Nephron progenitor cell (in vitro differentiated cells): ENCODE data around the gene RRN3.

ENCODE experiments used
- DNase-seq: peaks from one replicate; pipeline ENCODE4 v3.0.0; 2021
- H3K27ac Mint-ChIP-seq: 2 replicates; pipeline ENCODE4 v1.8.0; 2021; ENCODE audit warnings: mild to moderate bottlenecking, moderate library complexity, mixed read lengths
- H3K27me3 Mint-ChIP-seq: 2 replicates; pipeline ENCODE4 v1.8.0; 2021; ENCODE audit warnings: mild to moderate bottlenecking, low read depth, mixed read lengths; ENCODE audit not compliant: poor library complexity
- H3K36me3 Mint-ChIP-seq: 2 replicates; pipeline ENCODE4 v1.8.0; 2021; ENCODE audit warnings: low read depth, mixed read lengths
- H3K4me1 Mint-ChIP-seq: 2 replicates; pipeline ENCODE4 v1.8.0; 2021; ENCODE audit warnings: mixed read lengths
- H3K4me3 Mint-ChIP-seq: 2 replicates; pipeline ENCODE4 v1.8.0; 2021; ENCODE audit warnings: mild to moderate bottlenecking, moderate library complexity, mixed read lengths
- H3K9me3 Mint-ChIP-seq: 2 replicates; pipeline ENCODE4 v1.8.0; 2021; ENCODE audit warnings: mild to moderate bottlenecking, moderate library complexity, mixed read lengths
- CTCF ChIP-seq: fragments of 200-600 bp; sonication (generic); IDR thresholded peaks from 2 replicates; pipeline ENCODE4 v1.5.0; 2021; ENCODE audit warnings: antibody characterized with exemption

RRN3 gene

GRCh38 chr16:15057681-15058417 lies 36.2 kb downstream of the RRN3 start:
- peaks cover 19% of the 10 kb centered on the region for H3K4me1 Mint-ChIP-seq
- no peak overlapping the region for H3K4me3 Mint-ChIP-seq
- H3K9me3 Mint-ChIP-seq: no peaks in the 10 kb centered on the region
- H3K27me3 Mint-ChIP-seq: no peaks in the 10 kb centered on the region
- H3K27ac Mint-ChIP-seq: peak overlapping the region; percentile 73
- DNase-seq: no peak
- H3K36me3 Mint-ChIP-seq: peaks cover 43% of the 10 kb centered on the region
- no peak for TF ChIP-seq CTCF

DNA sequence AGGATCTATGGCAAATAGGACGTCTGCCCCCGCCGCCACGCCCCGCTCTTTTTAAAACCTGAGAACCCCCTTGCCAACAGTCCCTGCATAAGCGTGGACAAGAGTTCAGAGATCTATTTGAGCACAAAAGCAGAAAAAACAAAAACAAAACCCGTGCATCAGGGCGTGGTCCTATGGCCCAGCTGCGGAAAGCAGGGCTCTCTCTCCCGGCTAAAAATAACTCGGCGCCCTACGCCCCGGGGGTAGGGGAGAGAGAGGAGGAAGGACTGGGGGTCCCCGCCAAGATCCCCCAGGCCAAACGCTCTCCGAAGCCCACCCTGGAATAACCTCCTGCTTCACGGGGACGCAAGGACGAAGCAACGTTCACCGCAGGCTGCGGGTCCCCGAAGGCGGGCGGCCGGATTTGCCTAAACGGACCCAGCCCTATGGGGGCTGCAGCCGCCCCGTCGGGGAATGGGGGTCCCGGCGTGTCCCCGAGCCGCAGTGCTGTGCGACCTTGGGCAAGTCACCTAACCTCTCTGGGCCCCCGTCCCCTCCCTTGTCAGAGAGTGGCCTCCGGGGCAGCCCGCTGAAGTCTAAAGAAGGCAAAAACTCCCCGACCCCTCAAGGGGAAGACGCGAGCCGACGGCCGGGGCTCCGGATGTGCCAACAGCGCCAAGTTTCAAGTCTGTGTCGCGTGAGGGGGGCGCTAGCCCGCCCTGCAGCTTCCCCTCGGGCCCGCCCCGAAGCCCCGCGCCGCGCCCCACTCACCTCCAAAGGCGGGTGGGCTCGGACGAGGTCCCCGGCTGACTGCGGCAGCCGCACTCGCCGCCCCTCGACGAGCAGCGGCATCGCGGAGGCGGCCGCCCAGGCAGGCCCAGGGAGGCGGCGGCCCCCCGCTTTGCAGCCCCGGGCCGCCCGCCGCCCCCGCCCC lies 38.7 kb downstream of the RRN3 start:
- TF ChIP-seq CTCF: no peak
- H3K36me3 Mint-ChIP-seq: peaks cover 23% of the 10 kb centered on the region
- peaks cover 1% of the 10 kb centered on the region for H3K27me3 Mint-ChIP-seq
- no peaks in the 10 kb centered on the region for H3K9me3 Mint-ChIP-seq
- H3K4me3 Mint-ChIP-seq: peak overlapping the region; percentile 86
- no peak for DNase-seq
- H3K4me1 Mint-ChIP-seq: peaks cover 19% of the 10 kb centered on the region
- no peak overlapping the region for H3K27ac Mint-ChIP-seq

- Mint-ChIP-seq H3K9me3 (no peaks in the 10 kb centered on the region), H3K4me3 (peak overlapping the region; percentile 86), H3K36me3 (peaks cover 15% of the 10 kb centered on the region), H3K4me1 (peaks cover 19% of the 10 kb centered on the region), H3K27ac (no peak overlapping the region), H3K27me3 (peaks cover 3% of the 10 kb centered on the region)
- TF ChIP-seq CTCF: no peak
- no peak for DNase-seq
Measured at GRCh38 chr16:15054357-15055140, 39.5 kb downstream of the RRN3 start.

DNA sequence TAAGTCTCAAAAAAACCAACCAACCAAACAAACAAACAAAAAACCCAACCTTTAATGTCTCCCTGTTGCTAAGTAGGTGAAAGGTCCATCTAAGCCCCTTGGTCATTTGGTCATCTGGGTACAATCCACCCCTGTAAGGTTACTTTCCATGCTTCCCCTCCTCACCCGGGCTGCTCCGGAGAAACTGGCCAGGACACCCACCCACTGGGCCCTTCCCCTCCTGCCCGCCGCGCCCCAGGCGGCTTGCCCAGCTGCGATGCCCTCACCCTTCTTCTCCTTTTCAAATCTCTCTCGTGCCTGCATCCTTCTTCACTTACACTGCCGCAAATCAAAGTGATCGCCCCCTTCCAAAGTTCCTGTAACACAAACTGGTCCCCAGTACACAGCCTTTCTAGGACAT lies 40.2 kb downstream of the RRN3 start:
- no peak for DNase-seq
- no peak for TF ChIP-seq CTCF
- peaks cover 8% of the 10 kb centered on the region for H3K36me3 Mint-ChIP-seq
- peaks cover 3% of the 10 kb centered on the region for H3K27me3 Mint-ChIP-seq
- H3K4me1 Mint-ChIP-seq: peaks cover 19% of the 10 kb centered on the region
- peak overlapping the region; percentile 86 for H3K4me3 Mint-ChIP-seq
- H3K27ac Mint-ChIP-seq: no peak overlapping the region
- no peaks in the 10 kb centered on the region for H3K9me3 Mint-ChIP-seq

GRCh38 chr16:15052747-15053476 lies 41.2 kb downstream of the RRN3 start:
- H3K4me3 Mint-ChIP-seq: no peak overlapping the region
- peaks cover under 1% of the 10 kb centered on the region for H3K36me3 Mint-ChIP-seq
- H3K27ac Mint-ChIP-seq: no peak overlapping the region
- DNase-seq: no peak
- H3K9me3 Mint-ChIP-seq: no peaks in the 10 kb centered on the region
- TF ChIP-seq CTCF: no peak
- peaks cover 3% of the 10 kb centered on the region for H3K27me3 Mint-ChIP-seq
- H3K4me1 Mint-ChIP-seq: peaks cover 15% of the 10 kb centered on the region
